GM12892 (cell line): ENCODE results near the gene P4HB.

ENCODE experiments used
- POLR2A ChIP-seq: IDR thresholded peaks from 2 replicates; pipeline ENCODE4 v1.6.1; 2011; ENCODE audit warnings: low read depth, low read length, control low read depth
- POLR2AphosphoS5 ChIP-seq: IDR thresholded peaks from 2 replicates; pipeline ENCODE4 v1.6.1; 2011; ENCODE audit warnings: low read depth, low read length, control low read depth
- TAF1 ChIP-seq: IDR thresholded peaks from 2 replicates; pipeline ENCODE4 v1.6.1; 2011; ENCODE audit warnings: low read depth, mild to moderate bottlenecking, control low read depth, low read length, borderline replicate concordance

DNA sequence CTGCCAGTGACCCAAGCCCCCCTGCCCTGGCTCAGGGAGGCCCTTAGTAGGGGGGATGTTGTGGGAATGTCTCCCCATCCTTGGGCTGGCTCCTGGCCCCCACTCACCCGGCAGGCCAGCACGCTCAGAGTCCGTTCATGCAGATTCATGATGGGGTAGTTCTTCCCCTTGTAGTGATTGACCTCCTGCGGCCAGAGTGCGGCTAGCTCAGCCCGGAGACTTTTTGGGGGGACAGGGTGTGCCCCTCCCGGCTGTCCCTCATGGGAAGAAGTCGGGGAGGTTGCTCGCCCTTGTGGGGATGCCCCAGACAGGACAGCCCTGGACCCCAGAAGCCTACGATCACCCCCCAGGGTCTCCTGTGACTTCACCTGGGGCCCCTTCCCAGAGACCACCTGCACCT, 45.7 kb upstream of the P4HB start:
- TF ChIP-seq POLR2A: no peak
- TF ChIP-seq TAF1: no peak
- no peak for TF ChIP-seq POLR2AphosphoS5
